NCI-H524 (cell line): ENCODE measurements around the gene ABI3.

Experiments
- DNase-seq, 2 experiments: peaks; one replicate each; lab custom pipeline; 2025; lab: John Stamatoyannopoulos, UW

The ABI3 gene

GRCh38 chr17:49225554-49226236 lies 15.2 kb downstream of the ABI3 start:
- no peak for DNase-seq

DNA sequence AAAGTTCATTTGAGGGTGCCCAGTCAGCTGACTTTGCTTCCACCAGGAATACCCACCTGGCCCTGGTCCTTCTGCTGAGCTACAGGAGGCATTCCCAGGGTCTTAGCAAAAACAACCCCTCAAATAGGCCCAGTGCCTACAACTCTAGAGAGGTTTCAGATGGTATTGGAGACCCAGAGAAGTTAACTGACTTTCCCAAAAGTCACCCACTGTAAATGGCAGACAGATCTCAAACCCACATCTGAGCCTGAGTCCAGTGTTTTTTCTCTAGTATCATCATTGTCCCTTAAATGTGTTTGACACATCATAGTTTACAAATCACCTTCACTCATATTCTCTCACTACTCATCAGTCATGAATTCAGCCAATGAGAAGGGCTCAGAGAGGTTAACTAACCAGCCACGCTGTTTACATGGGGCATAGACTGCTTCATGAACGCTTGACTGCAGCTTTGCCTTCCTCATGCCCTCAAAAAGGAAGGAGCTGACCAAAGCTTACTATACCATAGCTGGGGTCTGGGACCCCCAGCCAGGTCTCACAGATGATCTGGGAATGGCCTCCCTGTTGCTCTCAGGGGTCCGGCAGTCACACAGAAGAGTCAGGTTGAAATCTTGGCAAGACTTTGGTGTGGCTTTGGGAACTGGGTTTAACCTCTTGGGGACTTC lies 16.4 kb downstream of the ABI3 start:
- no peak for DNase-seq

DNA sequence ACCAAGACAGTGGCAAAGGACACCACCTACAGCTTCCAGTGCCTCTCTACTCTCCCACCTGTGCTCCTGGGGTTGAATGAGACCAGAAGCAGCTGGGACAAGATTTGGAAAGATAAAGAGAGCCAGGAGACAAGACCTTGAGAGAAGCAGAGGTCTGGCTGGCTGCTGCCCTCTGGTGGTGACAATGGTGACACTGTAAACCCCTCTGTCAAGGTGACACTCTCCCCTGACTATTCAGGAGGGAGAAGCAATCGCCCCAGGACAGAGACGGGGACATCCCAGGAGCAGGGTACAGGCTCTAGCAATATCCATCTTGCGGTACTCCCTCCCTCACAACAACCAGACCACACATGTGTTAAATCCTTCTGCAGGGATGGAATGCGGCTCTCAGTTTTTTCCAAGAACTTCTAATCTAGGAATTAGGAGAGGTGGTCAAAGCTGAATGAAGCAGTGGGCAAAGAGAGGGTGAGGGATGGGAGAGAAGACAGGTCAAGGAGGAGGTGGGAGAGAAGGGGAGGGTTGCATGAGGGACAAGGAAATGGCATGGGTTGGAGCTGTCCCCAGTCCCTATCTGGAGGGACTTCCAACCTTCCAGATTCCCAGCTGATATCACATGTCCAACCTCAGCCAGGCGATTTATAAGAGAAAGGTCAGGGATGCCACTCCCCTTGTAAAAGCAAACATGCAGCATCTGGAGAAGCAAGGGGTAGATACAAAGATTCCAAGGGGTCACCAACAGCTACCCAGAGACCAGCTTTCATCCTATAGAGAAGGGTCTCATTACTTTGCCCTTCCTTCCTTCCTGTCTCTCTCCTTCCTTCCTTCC lies 17.1 kb downstream of the ABI3 start:
- DNase-seq = peak; percentile 37 to 75

DNA sequence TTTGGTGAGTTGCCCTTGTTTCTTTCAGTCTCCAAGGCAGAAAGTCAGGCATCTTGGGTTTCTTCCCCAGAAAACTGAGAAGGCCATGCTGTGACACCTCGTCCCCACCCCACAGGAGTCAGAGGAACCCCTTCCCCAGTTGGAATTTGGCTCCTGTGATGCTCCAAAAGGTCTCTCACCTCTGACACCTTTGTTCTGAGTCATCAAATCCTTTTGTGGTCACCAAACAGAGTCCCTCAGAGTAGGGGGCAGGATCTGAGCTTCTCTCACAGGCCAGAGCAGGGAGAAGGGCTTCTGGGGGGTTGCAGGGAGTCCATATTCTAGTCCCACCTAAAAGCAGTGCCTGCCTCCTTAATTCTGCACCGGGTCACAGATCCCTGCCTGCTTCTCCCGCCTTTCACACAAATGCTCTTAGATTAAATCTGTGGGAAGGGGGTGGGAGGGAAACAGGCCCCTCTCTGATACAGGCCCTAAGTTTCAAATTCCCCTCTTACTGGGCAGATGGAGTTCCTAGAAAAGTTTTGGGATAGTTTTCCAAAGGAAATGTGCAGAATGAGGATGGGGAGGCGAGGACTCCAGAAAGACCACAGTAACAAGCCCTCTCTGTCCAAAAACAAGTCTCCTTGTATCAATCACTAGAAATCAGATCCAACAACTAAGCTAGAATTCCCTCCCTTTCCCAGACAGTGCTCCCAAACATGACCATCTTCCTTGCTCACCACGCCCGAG lies 18.7 kb downstream of the ABI3 start:
- DNase-seq = no peak

GRCh38 chr17:49229805-49230600 lies 19.5 kb downstream of the ABI3 start:
- peak in 1 of 2 experiments; percentile 15 for DNase-seq

GRCh38 chr17:49230636-49231562 lies 20.4 kb downstream of the ABI3 start, which contains the start of gene PHOSPHO1:
TSS of gene PHOSPHO1 (minus strand) at chr17:49230787. CDS start at chr17:49226691, 4,096 bp downstream.
- peak; percentile 76 to 90 for DNase-seq

GRCh38 chr17:49231563-49231894 lies 21.0 kb downstream of the ABI3 start:
- no peak for DNase-seq

GRCh38 chr17:49234509-49235080 lies 24.1 kb downstream of the ABI3 start:
- DNase-seq = no peak

DNA sequence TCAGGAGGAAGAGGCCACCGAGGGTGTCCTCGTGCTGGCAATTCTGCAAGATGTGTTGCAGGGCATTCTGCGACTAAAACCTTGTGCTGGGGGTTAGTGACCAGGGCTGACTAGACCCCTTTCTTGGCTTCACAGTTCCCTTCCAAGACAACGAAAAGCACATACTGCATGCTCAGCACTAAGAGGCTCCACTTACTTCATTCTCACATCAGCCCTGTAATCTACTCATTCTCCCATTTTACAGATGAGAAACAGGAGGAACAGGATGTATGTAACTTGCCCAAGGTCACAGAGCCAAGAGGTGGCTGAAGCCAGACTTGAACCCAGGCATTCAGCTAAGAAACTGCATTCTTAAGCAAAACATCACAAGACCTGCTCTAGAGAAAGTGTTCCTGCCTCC lies 25.4 kb downstream of the ABI3 start:
- no peak for DNase-seq

DNA sequence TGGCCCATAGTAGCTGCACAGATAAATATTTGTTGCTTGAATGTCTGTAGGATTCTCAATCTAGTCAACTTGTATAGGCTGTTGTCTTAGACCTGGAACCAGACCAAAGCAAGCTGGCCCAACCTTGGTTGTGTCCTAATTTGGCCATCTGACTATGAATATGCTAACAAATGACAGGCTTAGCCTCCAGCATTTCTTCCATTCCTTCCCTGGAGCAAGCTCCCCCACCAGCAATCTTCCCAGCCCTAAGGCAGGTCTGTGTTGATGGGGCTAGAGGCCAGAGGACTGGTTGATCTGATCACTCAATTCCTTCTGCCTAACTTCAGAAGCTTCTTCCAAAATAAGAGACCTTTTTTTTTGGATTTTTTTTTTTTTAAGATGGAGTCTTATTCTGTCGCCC lies 29.5 kb downstream of the ABI3 start:
- DNase-seq = no peak

- DNase-seq = no peak
Measured at GRCh38 chr17:49240619-49241018, 30.1 kb downstream of the ABI3 start.

DNA sequence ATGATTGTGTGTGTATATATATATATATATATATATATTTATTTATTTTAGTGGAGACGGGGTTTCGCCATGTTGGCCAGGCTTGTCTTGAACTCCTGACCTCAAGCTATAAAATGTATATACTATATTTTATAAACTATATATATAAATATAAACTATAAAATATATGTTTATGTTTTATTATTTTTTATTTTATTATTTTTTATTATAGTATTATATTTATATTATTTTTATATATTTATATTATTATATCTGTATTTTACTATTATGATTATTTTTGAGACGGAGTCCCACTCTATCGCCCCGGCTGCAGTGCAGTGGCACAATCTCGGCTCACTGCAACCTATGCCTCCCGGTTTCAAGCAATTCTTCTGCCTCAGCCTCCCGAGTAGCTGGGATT lies 30.5 kb downstream of the ABI3 start:
- DNase-seq = no peak

DNA sequence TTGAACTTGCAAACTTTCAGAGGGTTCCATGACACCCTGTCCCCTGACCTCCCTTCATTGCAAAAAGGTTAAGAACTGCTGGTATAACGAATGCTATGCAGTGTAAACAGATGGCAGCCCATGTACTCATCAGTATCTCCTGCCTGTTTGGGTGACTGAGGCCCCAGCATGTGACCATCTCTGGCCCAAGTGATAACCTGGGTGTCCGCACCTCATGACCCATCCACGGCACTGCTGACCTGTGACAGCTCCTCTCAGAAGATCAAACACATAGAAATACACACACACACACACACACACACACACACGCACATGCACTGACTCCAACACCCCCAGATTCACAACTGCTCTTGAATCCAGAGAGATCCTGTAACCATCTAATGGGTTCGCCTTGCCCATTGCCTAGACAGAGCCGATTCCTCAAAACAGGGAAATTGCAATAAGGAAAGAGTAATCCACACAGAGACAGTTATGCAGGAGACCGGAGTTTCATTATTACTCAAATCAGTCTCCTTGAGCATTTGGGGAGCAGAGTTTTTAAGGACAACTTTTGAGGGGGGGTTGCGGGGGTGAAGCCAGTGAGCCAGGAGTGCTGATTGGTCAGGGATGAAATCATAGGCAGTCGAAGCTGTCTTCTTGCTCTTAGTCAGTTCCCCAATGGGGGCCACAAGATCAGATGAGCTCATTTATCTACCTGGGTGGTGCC lies 31.3 kb downstream of the ABI3 start:
- no peak for DNase-seq

- DNase-seq = no peak
Measured at GRCh38 chr17:49242813-49243212, 32.3 kb downstream of the ABI3 start.

GRCh38 chr17:49244839-49245238 lies 34.3 kb downstream of the ABI3 start:
- no peak for DNase-seq

DNA sequence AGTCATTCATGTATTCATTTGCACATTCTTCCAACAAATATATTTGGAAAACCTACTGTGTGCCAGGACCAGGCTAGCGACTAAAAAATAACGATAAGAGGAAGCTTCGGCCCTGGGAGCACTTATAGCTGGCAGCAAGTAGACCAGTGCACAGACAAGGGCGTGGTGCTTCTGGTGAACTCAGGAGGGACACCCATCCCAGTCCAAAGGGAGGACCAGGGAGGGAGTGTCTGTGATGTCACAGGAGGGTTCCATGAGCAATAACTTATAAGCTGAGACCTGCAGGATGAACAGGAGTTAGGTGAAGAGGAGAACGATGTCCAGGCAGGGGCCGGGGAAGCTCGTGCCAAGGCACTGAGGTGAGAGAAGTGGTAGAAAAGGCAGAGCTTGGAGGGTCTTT lies 37.4 kb downstream of the ABI3 start:
- no peak for DNase-seq

DNA sequence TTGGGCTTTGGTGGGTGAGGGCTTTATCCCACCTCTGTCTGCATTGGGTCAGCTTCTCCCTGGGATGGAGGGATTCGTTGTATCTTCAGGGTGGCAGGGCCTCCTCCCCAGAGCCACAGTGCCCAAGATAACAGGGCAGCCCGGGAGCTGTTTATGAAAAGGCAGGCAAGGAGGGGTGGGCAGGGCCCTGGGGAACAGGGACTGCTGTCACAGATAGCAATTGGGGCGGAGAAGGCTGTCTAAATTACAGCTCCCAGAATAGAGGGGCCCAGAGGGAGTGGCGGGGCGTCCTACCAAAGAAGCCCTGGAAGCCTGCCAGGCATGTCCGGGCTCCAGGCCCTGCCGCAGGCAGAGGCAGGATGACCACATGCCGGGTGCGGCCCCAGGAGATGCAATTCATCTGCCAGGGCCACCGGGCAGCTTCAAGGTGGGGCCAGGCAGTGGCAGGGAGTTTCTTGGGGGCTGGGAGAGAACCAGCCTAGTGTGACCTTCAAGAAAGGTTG lies 38.8 kb downstream of the ABI3 start:
- no peak for DNase-seq

- DNase-seq = no peak
Measured at GRCh38 chr17:49249890-49250522, 39.5 kb downstream of the ABI3 start.
